Measurements from ENCODE around the gene FBXO17. TPM values are rescaled to one million over a fixed set of nuclear protein-coding genes. Genes with fewer than 3 reads are reported as not detected.
"Not testable (repeated sequence)": the region's sequence is repeated elsewhere in the genome, so short reads cannot be mapped to it uniquely, and the experiment has no call there.

FBXO17 gene
- total and polyA plus RNA-seq, 2 experiments from 2014 or later = 30.3 to 36.4 TPM

DNA sequence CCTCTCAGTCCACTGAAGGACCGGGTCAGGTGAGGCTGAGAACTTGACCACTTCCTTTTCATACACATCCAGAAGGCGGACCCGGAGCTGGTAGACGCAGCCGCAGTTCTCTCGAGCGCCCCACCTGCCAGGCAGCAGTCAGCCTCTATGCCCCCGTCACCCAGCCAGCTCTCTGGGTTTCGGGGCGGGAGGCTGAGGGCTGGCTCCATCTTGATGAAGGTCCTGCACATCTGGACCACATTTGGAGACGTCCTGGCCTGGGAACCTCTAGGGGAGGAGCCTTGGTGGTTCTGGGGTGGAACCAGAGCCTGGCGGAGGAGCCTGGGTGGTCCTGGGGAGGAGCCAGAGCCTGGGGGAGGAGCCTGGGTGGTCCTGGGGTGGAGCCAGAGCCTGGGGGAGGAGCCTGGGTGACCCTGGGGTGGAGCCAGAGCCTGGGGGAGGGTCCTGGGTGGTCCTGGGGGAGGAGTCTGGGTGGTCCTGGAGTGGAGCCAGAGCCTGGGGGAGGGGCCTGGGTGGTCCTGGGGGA is 30.5 kb downstream of the FBXO17 start:
- Histone ChIP-seq H3K9ac (no peak overlapping the region), H3K9me2 (ENCODE audit: insufficient read depth) (no peaks in the 10 kb centered on the region), H3K9me3 (ENCODE audit: low read depth) (no peaks in the 10 kb centered on the region), H3K36me3 (ENCODE audit: low read depth) (peaks cover 6% of the 10 kb centered on the region; the same call in 1 of the 2 replicates), H3K4me2 (ENCODE audit: unreplicated experiment) (no peak overlapping the region), H3K79me2 (ENCODE audit: insufficient read depth) (no peaks in the 10 kb centered on the region), H3K4me3 (no peak overlapping the region), H3K4me1 (ENCODE audit: insufficient read depth) (no peaks in the 10 kb centered on the region), H3K27me3 (replicated peaks; ENCODE audit: insufficient read depth) (no peaks in the 10 kb centered on the region), H3K27ac (no peak overlapping the region), H2AFZ (no peak overlapping the region), H3F3A (ENCODE audit: insufficient read depth) (no peaks in the 10 kb centered on the region), H4K20me1 (ENCODE audit: insufficient read depth) (no peaks in the 10 kb centered on the region)
- 75 to 80% methylated on average over 11 to 12 of the region's 12 CpGs for WGBS, 2 experiments (ENCODE audit: low coverage in 1 of 2, low lambda C conversion rate in 2 of 2, missing lambda C conversion rate in 2 of 2)
- in situ Hi-C loops (cut with MboI) = no loop called here
- DNase-seq = peak; percentile 31
- no peak for TF ChIP-seq EZH2 (IDR thresholded peaks at IDR 0.05; ENCODE audit: insufficient read depth, poor library complexity, severe bottlenecking)
- TF ChIP-seq EZH2phosphoT487 (IDR thresholded peaks at IDR 0.05; ENCODE audit: insufficient read depth, low read depth) = no peak

DNA sequence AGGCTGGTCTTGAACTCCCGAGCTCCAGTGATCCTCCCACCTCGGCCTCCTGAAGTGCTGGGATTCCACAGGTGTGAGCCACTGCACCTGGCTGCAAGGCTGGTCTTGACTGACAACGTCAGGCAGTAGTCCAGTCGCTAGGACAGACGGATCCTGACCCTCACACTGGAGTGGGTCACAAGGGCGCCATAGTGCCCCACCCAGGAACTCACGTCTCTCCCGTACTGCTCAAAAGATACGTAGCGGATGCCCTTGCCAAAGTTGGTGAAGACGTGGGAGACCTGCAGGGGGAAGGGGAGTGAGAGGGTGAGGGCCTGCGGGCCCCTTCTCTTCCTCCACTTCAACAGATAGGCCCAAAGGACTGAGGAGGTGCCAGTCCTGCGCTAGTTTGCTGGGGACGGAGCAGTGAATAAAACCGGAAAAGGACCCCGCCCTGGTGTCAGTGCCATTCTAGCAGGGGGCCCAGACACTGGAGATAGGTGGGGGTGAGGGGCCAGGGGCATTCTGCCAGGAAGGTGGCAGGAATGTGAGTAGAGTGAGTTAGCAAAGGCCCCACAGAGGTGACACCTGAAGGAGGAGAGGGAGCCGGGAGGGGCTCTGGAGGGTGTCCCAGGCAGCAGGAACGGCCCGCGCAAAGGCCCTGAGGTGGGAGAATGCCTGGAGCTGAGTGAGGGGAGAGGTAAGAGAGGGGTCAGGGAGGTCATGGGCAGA is 32.9 kb downstream of the FBXO17 start:
- Histone ChIP-seq H3K4me3 (no peak overlapping the region), H4K20me1 (ENCODE audit: insufficient read depth) (no peaks in the 10 kb centered on the region), H3K79me2 (ENCODE audit: insufficient read depth) (no peaks in the 10 kb centered on the region), H3K36me3 (ENCODE audit: low read depth) (peaks cover 6% of the 10 kb centered on the region; the same call in 1 of the 2 replicates), H3K9me2 (ENCODE audit: insufficient read depth) (no peaks in the 10 kb centered on the region), H3K27me3 (replicated peaks; ENCODE audit: insufficient read depth) (no peaks in the 10 kb centered on the region), H3K9me3 (ENCODE audit: low read depth) (no peaks in the 10 kb centered on the region), H2AFZ (no peak overlapping the region), H3K27ac (no peak overlapping the region), H3F3A (ENCODE audit: insufficient read depth) (no peaks in the 10 kb centered on the region), H3K4me1 (ENCODE audit: insufficient read depth) (no peaks in the 10 kb centered on the region), H3K4me2 (ENCODE audit: unreplicated experiment) (no peak overlapping the region), H3K9ac (no peak overlapping the region)
- in situ Hi-C loops (cut with MboI) = no loop called here
- DNase-seq = no peak
- WGBS, 2 experiments (ENCODE audit: low coverage in 1 of 2, low lambda C conversion rate in 2 of 2, missing lambda C conversion rate in 2 of 2) = 84 to 87% methylated on average over 20 of the region's 20 CpGs
- no peak for TF ChIP-seq EZH2 (IDR thresholded peaks at IDR 0.05; ENCODE audit: insufficient read depth, poor library complexity, severe bottlenecking)

DNA sequence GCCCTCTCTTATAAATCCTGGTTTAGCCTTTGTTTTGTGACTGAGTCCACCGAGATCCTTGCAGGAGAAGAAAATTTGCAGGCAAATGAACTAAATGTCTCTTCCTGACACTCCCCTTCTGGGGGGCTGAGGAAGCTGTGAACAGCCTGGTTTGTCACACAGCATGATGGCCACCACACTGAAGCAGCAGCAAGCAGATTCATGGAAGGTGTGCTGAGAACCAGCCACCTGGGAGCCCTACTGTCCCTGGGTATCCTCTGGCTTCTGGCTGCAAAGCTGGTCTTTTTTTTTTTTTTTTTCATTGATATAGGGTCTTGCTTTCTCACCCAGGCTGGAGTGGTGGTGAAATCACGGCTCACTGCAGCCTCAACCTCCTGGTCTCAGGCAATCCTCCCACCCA is 33.6 kb downstream of the FBXO17 start:
- in situ Hi-C loops (cut with MboI) = no loop called here
- no peak overlapping the region for H3K27ac ChIP-seq

DNA sequence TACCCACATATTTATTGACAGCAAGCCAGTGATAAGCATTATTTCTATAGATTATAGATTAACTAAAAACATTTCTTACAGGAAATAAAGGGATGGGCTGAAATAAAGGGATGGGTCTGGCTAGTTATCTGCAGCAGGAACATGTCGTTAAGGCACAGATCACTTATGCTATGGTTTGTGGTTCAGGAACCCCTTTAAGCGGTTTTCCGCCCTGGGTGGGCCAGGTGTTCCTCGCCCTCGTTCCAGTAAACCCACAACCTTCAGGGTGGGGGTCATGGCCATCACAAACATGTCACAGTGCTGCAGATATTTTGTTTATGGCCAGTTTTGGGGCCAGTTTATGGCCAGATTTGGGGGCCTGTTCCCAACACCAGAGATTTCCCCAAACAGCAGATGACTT is 34.1 kb downstream of the FBXO17 start:
- H3K27me3 ChIP-seq (replicated peaks; ENCODE audit: insufficient read depth); H3K79me2 ChIP-seq (ENCODE audit: insufficient read depth); H3K4me1 ChIP-seq (ENCODE audit: insufficient read depth); H3K36me3 ChIP-seq (ENCODE audit: low read depth); in situ Hi-C loops (cut with MboI); H3K9ac ChIP-seq; H3K9me2 ChIP-seq (ENCODE audit: insufficient read depth); H3K9me3 ChIP-seq (ENCODE audit: low read depth); H3K27ac ChIP-seq; H3F3A ChIP-seq (ENCODE audit: insufficient read depth); H3K4me2 ChIP-seq (ENCODE audit: unreplicated experiment); H3K4me3 ChIP-seq; H4K20me1 ChIP-seq (ENCODE audit: insufficient read depth); DNase-seq; H2AFZ ChIP-seq: not testable (repeated sequence)
- WGBS, 2 experiments (ENCODE audit: low coverage in 1 of 2, low lambda C conversion rate in 2 of 2, missing lambda C conversion rate in 2 of 2) = 92 to 96% methylated on average over 5 of the region's 5 CpGs

More for the DNA sequence above, 33.6 kb downstream of the FBXO17 start:
- Histone ChIP-seq H3K9me2 (ENCODE audit: insufficient read depth) (no peaks in the 10 kb centered on the region), H3F3A (ENCODE audit: insufficient read depth) (no peaks in the 10 kb centered on the region), H2AFZ (no peak overlapping the region), H3K36me3 (ENCODE audit: low read depth) (peaks cover 6% of the 10 kb centered on the region; the same call in 1 of the 2 replicates), H3K4me2 (ENCODE audit: unreplicated experiment) (no peak overlapping the region), H4K20me1 (ENCODE audit: insufficient read depth) (no peaks in the 10 kb centered on the region), H3K4me1 (ENCODE audit: insufficient read depth) (no peaks in the 10 kb centered on the region), H3K9ac (no peak overlapping the region), H3K4me3 (no peak overlapping the region), H3K79me2 (ENCODE audit: insufficient read depth) (no peaks in the 10 kb centered on the region), H3K9me3 (ENCODE audit: low read depth) (no peaks in the 10 kb centered on the region), H3K27me3 (replicated peaks; ENCODE audit: insufficient read depth) (no peaks in the 10 kb centered on the region)
- 95% methylated on average over 2 of the region's 2 CpGs for WGBS, 2 experiments (ENCODE audit: low coverage in 1 of 2, low lambda C conversion rate in 2 of 2, missing lambda C conversion rate in 2 of 2)
- no peak for TF ChIP-seq EZH2 (IDR thresholded peaks at IDR 0.05; ENCODE audit: insufficient read depth, poor library complexity, severe bottlenecking)
- no peak for TF ChIP-seq EZH2phosphoT487 (IDR thresholded peaks at IDR 0.05; ENCODE audit: insufficient read depth, low read depth)
- no peak for DNase-seq

Data from GM23248 (cell line).